HepG2 (cell line): ENCODE measurements around the gene ITPR1. TPM values are rescaled to one million over a fixed set of nuclear protein-coding genes. Genes with fewer than 3 reads are reported as not detected.

Experiments used
- ATAC-seq: fragments of 200-7000 bp; cut with Tn5 transposase; 3 replicates; pipeline ENCODE4 v1.9.1; 2020; ENCODE audit warnings: mild to moderate bottlenecking, moderate library complexity
- BruUV-seq: library from RNA; stranded (reverse); fragments of 400-500 nt; replicated peaks from 2 replicates; lab custom pipeline; 2021; lab: Mats Ljungman, UMichigan
- CTCF ChIA-PET: fragments of 300-600 bp; formaldehyde crosslinking; extraction: SDS; loops from one replicate; lab custom pipeline; 2021; ENCODE audit warnings: low total read pairs, inconsistent platforms, low intra/inter-chr PET ratio; lab: Yijun Ruan, JAX
- POLR2A ChIA-PET: fragments of 350-600 bp; sonication (Branson Sonifier 250); formaldehyde crosslinking; loops from one replicate; lab custom pipeline; 2020; ENCODE audit warnings: antibody characterized with exemption, inconsistent platforms; lab: Yijun Ruan, JAX
- DNase-seq: peaks from one replicate; pipeline ENCODE4 v3.0.0-alpha.2; 2015; ENCODE audit warnings: low spot score
- FAIRE-seq: peaks from 3 replicates; lab custom pipeline; 2011; peaks lifted over from hg19 to GRCh38; lab: Jason Lieb, UNC
- H2AFZ ChIP-seq: one replicate; pipeline ENCODE4 v1.6.1; 2011; ENCODE audit warnings: low read length, inconsistent platforms
- H3K27ac ChIP-seq: fragments of 300-600 bp; 3 replicates; pipeline ENCODE4 v1.8.0; 2011; ENCODE audit warnings: mixed run types, mild to moderate bottlenecking, mixed read lengths, low read length, inconsistent platforms; ENCODE audit not compliant: insufficient read depth; ENCODE audit errors: extremely low read length
- H3K27me3 ChIP-seq, 2 experiments: fragments of 200-600 bp in 1 of 2; 2 replicates in 1 of 2; 3 replicates in 1 of 2; pipeline versions ENCODE4 v1.6.0 to v1.8.0; 2011; ENCODE audit warnings: low read length in 2 of 2, mild to moderate bottlenecking in 2 of 2, moderate library complexity in 2 of 2, inconsistent platforms in 1 of 2; ENCODE audit not compliant: insufficient read depth in 2 of 2, control insufficient read depth in 1 of 2
- H3K36me3 ChIP-seq, 2 experiments: fragments of 200-600 bp in 1 of 2; replicated peaks in 1 of 2; 2 replicates in 1 of 2; 3 replicates in 1 of 2; pipeline versions ENCODE4 v1.5.1 to v1.8.0; 2011; ENCODE audit warnings: low read length in 2 of 2, inconsistent platforms in 1 of 2; ENCODE audit not compliant: insufficient read depth in 2 of 2, control insufficient read depth in 1 of 2
- H3K4me1 ChIP-seq: 2 replicates; pipeline ENCODE4 v1.5.1; 2012; ENCODE audit warnings: low read length, inconsistent platforms; ENCODE audit not compliant: insufficient read depth
- H3K4me2 ChIP-seq: 2 replicates; pipeline ENCODE4 v1.6.0; 2011; ENCODE audit warnings: low read depth, low read length, inconsistent platforms
- H3K4me3 ChIP-seq, 3 experiments: fragments of 200-600 bp in 1 of 3; sonication (generic), shearing (Covaris generic) in 1 of 3; replicated peaks in 1 of 3; 2 replicates each; pipeline ENCODE4 v1.5.1; 2011 to 2016; ENCODE audit warnings: low read length in 3 of 3, inconsistent platforms in 2 of 3, low read depth in 2 of 3, mild to moderate bottlenecking in 2 of 3, control low read depth in 1 of 3, mixed read lengths in 1 of 3; ENCODE audit not compliant: insufficient read depth in 1 of 3
- H3K79me2 ChIP-seq: one replicate; pipeline ENCODE4 v1.6.1; 2011; ENCODE audit warnings: low read length, inconsistent platforms; ENCODE audit not compliant: insufficient read depth
- H3K9ac ChIP-seq: 2 replicates; pipeline ENCODE4 v1.6.0; 2011; ENCODE audit warnings: mild to moderate bottlenecking, low read depth, low read length, inconsistent platforms; ENCODE audit not compliant: insufficient read depth
- H3K9me3 ChIP-seq: 2 replicates; pipeline ENCODE4 v1.5.1; 2012; ENCODE audit warnings: mild to moderate bottlenecking, low read length
- H4K20me1 ChIP-seq: 2 replicates; pipeline ENCODE4 v1.6.0; 2011; ENCODE audit warnings: inconsistent platforms, mild to moderate bottlenecking, low read length, moderate library complexity; ENCODE audit not compliant: insufficient read depth
- ERF ChIP-seq: IDR thresholded peaks from 2 replicates; pipeline ENCODE4 v1.6.1; 2018; ENCODE audit warnings: missing biosample characterization, missing genetic modification reagents
- KAT8 ChIP-seq: IDR thresholded peaks from 2 replicates; pipeline ENCODE4 v1.6.1; 2016; ENCODE audit warnings: missing genetic modification reagents, missing compliant biosample characterization
- KDM5B ChIP-seq: sonication (generic); formaldehyde crosslinking; IDR thresholded peaks from 2 replicates; pipeline ENCODE4 v1.4.0; 2020; ENCODE audit warnings: missing genetic modification reagents, mild to moderate bottlenecking, borderline replicate concordance
- NBN ChIP-seq: fragments of 450-650 bp; conservative IDR thresholded peaks from 2 replicates; pipeline ENCODE4 v1.6.1; 2017
- TCF7 ChIP-seq: sonication (generic); IDR thresholded peaks from 2 replicates; pipeline ENCODE4 v1.6.1; 2016; ENCODE audit warnings: antibody characterized with exemption, low read depth
- ZNF441 ChIP-seq: sonication (generic); formaldehyde crosslinking; IDR thresholded peaks from 2 replicates; pipeline ENCODE4 v1.7.0; 2021; ENCODE audit warnings: missing genetic modification reagents, borderline replicate concordance
- WGBS: methylation state at CpG from one replicate; pipeline ENCODE4 v1.1.6; 2017; ENCODE audit warnings: low lambda C conversion rate; 5-methylcytosine and 5-hydroxymethylcytosine counted together
- in situ Hi-C: cut with HindIII; loops from 2 replicates; pipeline ENCODE4 v1.10.0; 2017; ENCODE audit warnings: low pct_unique_long_range_greater_than_20kb; ENCODE audit not compliant: extremely low pct_ligation_motif_present
- intact Hi-C: fragments of 100-400 bp; cut with micrococcal nuclease; formaldehyde crosslinking; loops from one replicate; pipeline ENCODE4 v1.10.0; 2022; ENCODE audit not compliant: unreplicated experiment
- polyA plus RNA-seq, 8 experiments: library from polyadenylated mRNA; depleted of rRNA in 3 of 8; stranded (reverse) in 7 of 8; unstranded in 1 of 8; fragments of >200 nt; fragmentation: Illumina TruSeq in 4 of 8; extraction: Trizol in 4 of 8; gene quantifications; 2 replicates each; pipeline versions ENCODE4 v1.2.1 to v1.2.3, GENCODE V29; 2011 to 2016; ENCODE audit warnings: low read depth in 4 of 8, missing spikeins in 1 of 8, mixed read lengths in 1 of 8; ENCODE audit not compliant: insufficient read depth in 1 of 8
- total RNA-seq, 5 experiments: library from RNA; depleted of rRNA; stranded (reverse); fragments of >200 nt; fragmentation: Illumina TruSeq; extraction: Trizol; gene quantifications; 2 replicates each; pipeline ENCODE4 v1.2.3, GENCODE V29; 2016; ENCODE audit warnings: low read depth in 1 of 5
- TF ChIP-seq, protein P1 (sequence below), 2 experiments: sonication (generic) in 1 of 2; formaldehyde crosslinking in 1 of 2; IDR thresholded peaks; 2 replicates each; pipeline versions ENCODE4 v1.4.0 to v1.6.1; 2016 to 2020; ENCODE audit warnings: borderline replicate concordance in 1 of 2, low read depth in 1 of 2, mild to moderate bottlenecking in 1 of 2, missing genetic modification reagents in 1 of 2
- TF ChIP-seq, protein P2 (sequence below): sonication (generic); formaldehyde crosslinking; IDR thresholded peaks from 2 replicates; pipeline ENCODE4 v1.5.1; 2020; ENCODE audit warnings: missing genetic modification reagents, mild to moderate bottlenecking, borderline replicate concordance
- TF ChIP-seq, protein P3 (sequence below): sonication (generic); formaldehyde crosslinking; conservative IDR thresholded peaks from 2 replicates; pipeline ENCODE4 v1.4.0; 2020; ENCODE audit warnings: missing genetic modification reagents

Gene ITPR1
- total and polyA plus RNA-seq, 2 of the 13 experiments (the other 11 are each of a cell fraction or from before 2014, with no cell fraction given), result 10.0 to 11.4 TPM

DNA sequence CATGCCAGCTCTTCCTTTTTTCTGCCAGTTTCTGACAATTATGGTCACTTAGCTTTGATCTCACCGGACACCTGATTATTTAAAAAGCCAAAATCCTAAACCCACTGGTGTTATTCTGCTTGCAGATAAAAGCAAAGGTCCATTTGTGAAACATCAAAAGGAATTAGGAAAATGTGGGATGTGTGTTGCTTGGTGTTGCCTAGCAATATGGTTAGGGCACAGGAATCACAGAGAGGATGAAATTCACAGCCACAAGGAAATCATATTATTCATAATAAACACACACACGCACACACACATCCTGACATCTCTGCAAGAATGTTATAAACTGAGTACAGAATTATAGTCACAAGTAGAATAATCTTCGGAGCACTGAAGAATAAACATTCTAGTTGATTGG, 396.7 kb downstream of the ITPR1 start (continued):
- TF ChIP-seq, protein P1, sequence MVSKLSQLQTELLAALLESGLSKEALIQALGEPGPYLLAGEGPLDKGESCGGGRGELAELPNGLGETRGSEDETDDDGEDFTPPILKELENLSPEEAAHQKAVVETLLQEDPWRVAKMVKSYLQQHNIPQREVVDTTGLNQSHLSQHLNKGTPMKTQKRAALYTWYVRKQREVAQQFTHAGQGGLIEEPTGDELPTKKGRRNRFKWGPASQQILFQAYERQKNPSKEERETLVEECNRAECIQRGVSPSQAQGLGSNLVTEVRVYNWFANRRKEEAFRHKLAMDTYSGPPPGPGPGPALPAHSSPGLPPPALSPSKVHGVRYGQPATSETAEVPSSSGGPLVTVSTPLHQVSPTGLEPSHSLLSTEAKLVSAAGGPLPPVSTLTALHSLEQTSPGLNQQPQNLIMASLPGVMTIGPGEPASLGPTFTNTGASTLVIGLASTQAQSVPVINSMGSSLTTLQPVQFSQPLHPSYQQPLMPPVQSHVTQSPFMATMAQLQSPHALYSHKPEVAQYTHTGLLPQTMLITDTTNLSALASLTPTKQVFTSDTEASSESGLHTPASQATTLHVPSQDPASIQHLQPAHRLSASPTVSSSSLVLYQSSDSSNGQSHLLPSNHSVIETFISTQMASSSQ (IDR thresholded peaks at IDR 0.05; ENCODE audit: low read depth), result no peak
- TF ChIP-seq, protein P1 (CRISPR knock-in tag; IDR thresholded peaks at IDR 0.05; ENCODE audit: borderline replicate concordance), result no peak
- no peak for TF ChIP-seq NBN
- no peak for TF ChIP-seq ERF (CRISPR knock-in tag)
- 0 out of 2 replicates have a peak, but pooled peaks have one; percentile 9 for TF ChIP-seq TCF7
- no peak for TF ChIP-seq ZNF441 (CRISPR knock-in tag)

DNA sequence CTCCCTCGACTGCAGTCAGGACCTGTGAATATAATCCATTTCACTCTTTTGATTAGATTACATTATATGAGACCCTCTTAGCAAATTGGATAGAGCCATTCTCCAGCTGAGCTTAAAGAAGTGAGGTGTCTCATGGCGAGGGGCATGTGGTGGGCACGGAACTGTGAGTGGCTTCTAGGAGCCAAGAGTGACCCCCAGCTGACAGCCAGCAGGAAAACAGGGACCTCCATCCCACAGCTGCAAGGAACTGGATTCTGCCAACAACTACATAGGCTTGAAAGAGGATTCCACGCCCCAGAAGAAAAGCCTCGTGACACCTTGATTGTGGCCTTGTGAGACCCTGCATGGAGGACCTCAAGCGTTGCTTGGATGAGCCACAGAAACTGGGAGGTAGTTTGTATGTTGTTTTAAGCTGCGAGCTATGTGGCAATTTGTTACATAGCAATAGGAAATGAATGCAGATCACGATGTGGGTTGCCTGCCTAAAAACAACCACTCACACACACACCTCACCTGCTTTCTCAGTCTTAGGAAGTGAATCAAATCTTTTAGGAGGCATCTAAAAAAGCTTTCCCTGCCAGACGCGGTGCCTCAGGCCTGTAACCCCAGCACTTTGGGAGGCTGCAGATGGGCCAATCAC, 401.9 kb downstream of the ITPR1 start:
- no peak for DNase-seq
- no peak overlapping the region for H2AFZ ChIP-seq
- H3K36me3 ChIP-seq, result no peaks in the 10 kb centered on the region
- H3K9me3 ChIP-seq, result no peaks in the 10 kb centered on the region
- H3K27me3 ChIP-seq, result peaks cover 0 to 5% of the 10 kb centered on the region in 2 experiments; a peak in 2 of 5 replicates
- no TSS peak for BruUV-seq
- no peak for FAIRE-seq
- H3K79me2 ChIP-seq, result no peaks in the 10 kb centered on the region
- H3K9ac ChIP-seq, result no peak overlapping the region
- H3K4me3 ChIP-seq, result no peak overlapping the region
- no peak overlapping the region for H3K4me2 ChIP-seq
- POLR2A ChIA-PET, result no interaction called here
- no peak overlapping the region for H3K27ac ChIP-seq
- 0 out of 2 replicates have a peak, but pooled peaks cover under 1% of the 10 kb centered on the region for H3K4me1 ChIP-seq
- in situ Hi-C loops (no loop called here), intact Hi-C loops (no loop called here)
- WGBS, result 51% methylated on average over 8 of the region's 10 CpGs
- no peaks in the 10 kb centered on the region for H4K20me1 ChIP-seq
- CTCF ChIA-PET, result no interaction called here
- ATAC-seq, result no peak
- TF ChIP-seq KAT8, result no peak
- TF ChIP-seq, protein P2, sequence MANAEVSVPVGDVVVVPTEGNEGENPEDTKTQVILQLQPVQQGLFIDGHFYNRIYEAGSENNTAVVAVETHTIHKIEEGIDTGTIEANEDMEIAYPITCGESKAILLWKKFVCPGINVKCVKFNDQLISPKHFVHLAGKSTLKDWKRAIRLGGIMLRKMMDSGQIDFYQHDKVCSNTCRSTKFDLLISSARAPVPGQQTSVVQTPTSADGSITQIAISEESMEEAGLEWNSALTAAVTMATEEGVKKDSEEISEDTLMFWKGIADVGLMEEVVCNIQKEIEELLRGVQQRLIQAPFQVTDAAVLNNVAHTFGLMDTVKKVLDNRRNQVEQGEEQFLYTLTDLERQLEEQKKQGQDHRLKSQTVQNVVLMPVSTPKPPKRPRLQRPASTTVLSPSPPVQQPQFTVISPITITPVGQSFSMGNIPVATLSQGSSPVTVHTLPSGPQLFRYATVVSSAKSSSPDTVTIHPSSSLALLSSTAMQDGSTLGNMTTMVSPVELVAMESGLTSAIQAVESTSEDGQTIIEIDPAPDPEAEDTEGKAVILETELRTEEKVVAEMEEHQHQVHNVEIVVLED (CRISPR knock-in tag), result no peak
- TF ChIP-seq, protein P3, sequence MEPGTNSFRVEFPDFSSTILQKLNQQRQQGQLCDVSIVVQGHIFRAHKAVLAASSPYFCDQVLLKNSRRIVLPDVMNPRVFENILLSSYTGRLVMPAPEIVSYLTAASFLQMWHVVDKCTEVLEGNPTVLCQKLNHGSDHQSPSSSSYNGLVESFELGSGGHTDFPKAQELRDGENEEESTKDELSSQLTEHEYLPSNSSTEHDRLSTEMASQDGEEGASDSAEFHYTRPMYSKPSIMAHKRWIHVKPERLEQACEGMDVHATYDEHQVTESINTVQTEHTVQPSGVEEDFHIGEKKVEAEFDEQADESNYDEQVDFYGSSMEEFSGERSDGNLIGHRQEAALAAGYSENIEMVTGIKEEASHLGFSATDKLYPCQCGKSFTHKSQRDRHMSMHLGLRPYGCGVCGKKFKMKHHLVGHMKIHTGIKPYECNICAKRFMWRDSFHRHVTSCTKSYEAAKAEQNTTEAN (CRISPR knock-in tag), result no peak
- TF ChIP-seq KDM5B (CRISPR knock-in tag), result no peak
